Measurements from ENCODE around the gene SLC6A6. TPM values are rescaled to one million over a fixed set of nuclear protein-coding genes. Genes with fewer than 3 reads are reported as not detected.

The SLC6A6 gene
- total and polyA plus RNA-seq, 10 of the 15 experiments (the other 5 are each of a cell fraction or from before 2014, with no cell fraction given), result 5.6 to 47.0 (median 20.2) TPM

DNA sequence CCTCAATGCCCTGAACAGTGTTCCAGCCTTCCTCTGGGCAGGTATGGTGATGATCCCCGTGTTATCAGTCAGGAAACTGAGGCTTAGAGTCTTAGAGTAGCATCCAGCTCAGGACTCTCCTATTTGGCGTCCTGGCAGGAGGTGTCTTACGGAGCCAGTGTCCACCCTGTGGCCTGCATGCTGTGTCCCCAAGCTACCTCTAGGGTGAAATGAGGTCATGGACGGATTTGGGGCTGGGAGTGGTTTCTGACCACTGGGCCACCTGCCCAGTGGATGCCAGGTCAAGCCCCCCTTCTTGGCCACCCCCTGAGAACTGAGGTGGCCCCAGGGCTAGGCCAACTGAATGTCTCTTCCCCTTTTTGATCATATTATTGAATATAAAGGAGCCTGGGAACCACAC lies 27.2 kb upstream of the SLC6A6 start:
- no peak overlapping the region for H2AFZ ChIP-seq (ENCODE audit: control insufficient read depth, low read depth, low read length)
- H3K79me2 ChIP-seq (ENCODE audit: control insufficient read depth, insufficient read depth, low read length), result no peaks in the 10 kb centered on the region
- H3K9me3 ChIP-seq (replicated peaks; ENCODE audit: control insufficient read depth, insufficient read depth, low read length), result no peaks in the 10 kb centered on the region
- RAD21 ChIA-PET (ENCODE audit: unreplicated experiment), result no interaction called here
- BruUV-seq (replicated peaks), result no TSS peak
- SMC1A ChIA-PET (ENCODE audit: uncharacterized antibody, unreplicated experiment), result no interaction called here
- DNase-seq (ENCODE audit: low read depth, low spot score), result no peak
- no peak overlapping the region for H3K9ac ChIP-seq (ENCODE audit: control insufficient read depth, insufficient read depth, low read length)
- H3K27ac ChIP-seq (ENCODE audit: control insufficient read depth, insufficient read depth), result no peak overlapping the region
- no peak overlapping the region for H3K4me3 ChIP-seq
- H3K27me3 ChIP-seq (replicated peaks in 1 of 2; ENCODE audit: control insufficient read depth in 2 of 2, insufficient read depth in 2 of 2, low read length in 1 of 2), result no peaks in the 10 kb centered on the region
- in situ Hi-C loops (cut with MboI), result no loop called here
- TF ChIP-seq, protein P1, sequence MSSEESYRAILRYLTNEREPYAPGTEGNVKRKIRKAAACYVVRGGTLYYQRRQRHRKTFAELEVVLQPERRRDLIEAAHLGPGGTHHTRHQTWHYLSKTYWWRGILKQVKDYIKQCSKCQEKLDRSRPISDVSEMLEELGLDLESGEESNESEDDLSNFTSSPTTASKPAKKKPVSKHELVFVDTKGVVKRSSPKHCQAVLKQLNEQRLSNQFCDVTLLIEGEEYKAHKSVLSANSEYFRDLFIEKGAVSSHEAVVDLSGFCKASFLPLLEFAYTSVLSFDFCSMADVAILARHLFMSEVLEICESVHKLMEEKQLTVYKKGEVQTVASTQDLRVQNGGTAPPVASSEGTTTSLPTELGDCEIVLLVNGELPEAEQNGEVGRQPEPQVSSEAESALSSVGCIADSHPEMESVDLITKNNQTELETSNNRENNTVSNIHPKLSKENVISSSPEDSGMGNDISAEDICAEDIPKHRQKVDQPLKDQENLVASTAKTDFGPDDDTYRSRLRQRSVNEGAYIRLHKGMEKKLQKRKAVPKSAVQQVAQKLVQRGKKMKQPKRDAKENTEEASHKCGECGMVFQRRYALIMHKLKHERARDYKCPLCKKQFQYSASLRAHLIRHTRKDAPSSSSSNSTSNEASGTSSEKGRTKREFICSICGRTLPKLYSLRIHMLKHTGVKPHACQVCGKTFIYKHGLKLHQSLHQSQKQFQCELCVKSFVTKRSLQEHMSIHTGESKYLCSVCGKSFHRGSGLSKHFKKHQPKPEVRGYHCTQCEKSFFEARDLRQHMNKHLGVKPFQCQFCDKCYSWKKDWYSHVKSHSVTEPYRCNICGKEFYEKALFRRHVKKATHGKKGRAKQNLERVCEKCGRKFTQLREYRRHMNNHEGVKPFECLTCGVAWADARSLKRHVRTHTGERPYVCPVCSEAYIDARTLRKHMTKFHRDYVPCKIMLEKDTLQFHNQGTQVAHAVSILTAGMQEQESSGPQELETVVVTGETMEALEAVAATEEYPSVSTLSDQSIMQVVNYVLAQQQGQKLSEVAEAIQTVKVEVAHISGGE (CRISPR knock-in tag; IDR thresholded peaks at IDR 0.05), result no peak
- TF ChIP-seq IRF4 (IDR thresholded peaks at IDR 0.05; ENCODE audit: low read depth, low read length), result no peak
- no peak for TF ChIP-seq PRDM15 (CRISPR knock-in tag; IDR thresholded peaks at IDR 0.05)
- TF ChIP-seq HDAC6 (IDR thresholded peaks at IDR 0.05; ENCODE audit: unreplicated experiment), result no peak
- intact Hi-C loops (cut with micrococcal nuclease; ENCODE audit: unreplicated experiment), result no loop called here
- no peak overlapping the region for H3K4me2 ChIP-seq (ENCODE audit: control insufficient read depth, insufficient read depth)
- no peaks in the 10 kb centered on the region for H3K36me3 ChIP-seq (ENCODE audit: control insufficient read depth in 2 of 2, insufficient read depth in 2 of 2, low read length in 1 of 2)
- POLR2A ChIA-PET, result no interaction called here
- CTCF ChIA-PET, result interaction anchor here (0.7 to 1.0 kb wide), 2 partner anchors 78 to 87 kb away, joined by 3 read pairs; no protein-coding TSS in a partner anchor
- no peak for FAIRE-seq
- no peaks in the 10 kb centered on the region for H4K20me1 ChIP-seq (ENCODE audit: control insufficient read depth, insufficient read depth)
- 47% methylated on average over 4 of the region's 4 CpGs for WGBS (ENCODE audit: insufficient coverage, insufficient replicate concordance, low lambda C conversion rate, missing lambda C conversion rate)
- peaks cover 6% of the 10 kb centered on the region for H3K4me1 ChIP-seq (ENCODE audit: control insufficient read depth, insufficient read depth, low read length)
- no peak for ATAC-seq

All from GM12878 (cell line).